ENCODE results near the gene ADI1. TPM values are rescaled to one million over a fixed set of nuclear protein-coding genes. Genes with fewer than 3 reads are reported as not detected.

ADI1 gene
- total and polyA plus RNA-seq, 10 of the 15 experiments (the other 5 are each of a cell fraction or from before 2014, with no cell fraction given) = 4.4 to 78.7 (median 17.2) TPM

DNA sequence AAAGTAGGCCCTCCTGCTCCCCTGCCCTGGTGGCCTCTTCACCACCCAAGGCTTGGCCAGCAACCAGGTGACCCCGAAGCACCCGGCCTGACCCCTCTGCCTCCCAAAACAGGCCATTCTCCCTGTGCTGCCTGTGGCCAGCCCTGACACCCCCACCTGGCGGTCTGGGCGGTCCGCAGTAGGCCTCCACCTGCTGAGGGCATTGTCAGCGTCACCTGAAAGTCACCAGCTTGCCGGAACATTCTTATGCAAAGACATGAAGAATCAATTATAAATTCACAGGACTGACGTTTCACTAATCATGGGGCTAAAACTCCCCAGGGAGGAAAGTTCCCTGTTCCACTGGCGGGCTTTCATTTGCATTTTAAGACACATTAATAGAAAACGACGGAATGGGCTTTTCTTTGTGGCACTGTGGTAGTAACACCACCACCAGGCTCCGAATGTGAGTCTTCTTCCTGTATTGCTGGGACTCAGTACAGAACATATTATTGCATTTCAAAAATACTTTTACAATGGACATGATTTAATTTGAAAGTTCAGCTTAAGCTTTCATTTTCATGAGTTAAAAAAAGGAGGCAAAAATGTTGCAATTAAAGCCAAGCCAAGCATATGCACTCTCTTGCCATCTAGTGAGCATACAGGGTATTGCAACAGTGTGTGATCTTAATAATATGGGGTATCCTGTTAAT is 57.4 kb downstream of the ADI1 start (continued):
- TF ChIP-seq, protein P1, sequence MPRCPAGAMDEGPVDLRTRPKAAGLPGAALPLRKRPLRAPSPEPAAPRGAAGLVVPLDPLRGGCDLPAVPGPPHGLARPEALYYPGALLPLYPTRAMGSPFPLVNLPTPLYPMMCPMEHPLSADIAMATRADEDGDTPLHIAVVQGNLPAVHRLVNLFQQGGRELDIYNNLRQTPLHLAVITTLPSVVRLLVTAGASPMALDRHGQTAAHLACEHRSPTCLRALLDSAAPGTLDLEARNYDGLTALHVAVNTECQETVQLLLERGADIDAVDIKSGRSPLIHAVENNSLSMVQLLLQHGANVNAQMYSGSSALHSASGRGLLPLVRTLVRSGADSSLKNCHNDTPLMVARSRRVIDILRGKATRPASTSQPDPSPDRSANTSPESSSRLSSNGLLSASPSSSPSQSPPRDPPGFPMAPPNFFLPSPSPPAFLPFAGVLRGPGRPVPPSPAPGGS (IDR thresholded peaks at IDR 0.05; ENCODE audit: borderline replicate concordance, insufficient read depth, low read depth, low read length, poor library complexity, severe bottlenecking) = peak; percentile 17
- TF ChIP-seq, protein P2, sequence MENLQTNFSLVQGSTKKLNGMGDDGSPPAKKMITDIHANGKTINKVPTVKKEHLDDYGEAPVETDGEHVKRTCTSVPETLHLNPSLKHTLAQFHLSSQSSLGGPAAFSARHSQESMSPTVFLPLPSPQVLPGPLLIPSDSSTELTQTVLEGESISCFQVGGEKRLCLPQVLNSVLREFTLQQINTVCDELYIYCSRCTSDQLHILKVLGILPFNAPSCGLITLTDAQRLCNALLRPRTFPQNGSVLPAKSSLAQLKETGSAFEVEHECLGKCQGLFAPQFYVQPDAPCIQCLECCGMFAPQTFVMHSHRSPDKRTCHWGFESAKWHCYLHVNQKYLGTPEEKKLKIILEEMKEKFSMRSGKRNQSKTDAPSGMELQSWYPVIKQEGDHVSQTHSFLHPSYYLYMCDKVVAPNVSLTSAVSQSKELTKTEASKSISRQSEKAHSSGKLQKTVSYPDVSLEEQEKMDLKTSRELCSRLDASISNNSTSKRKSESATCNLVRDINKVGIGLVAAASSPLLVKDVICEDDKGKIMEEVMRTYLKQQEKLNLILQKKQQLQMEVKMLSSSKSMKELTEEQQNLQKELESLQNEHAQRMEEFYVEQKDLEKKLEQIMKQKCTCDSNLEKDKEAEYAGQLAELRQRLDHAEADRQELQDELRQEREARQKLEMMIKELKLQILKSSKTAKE (IDR thresholded peaks at IDR 0.05; ENCODE audit: low read depth, poor library complexity, severe bottlenecking) = peak; percentile 78
- TF ChIP-seq NFYB (IDR thresholded peaks at IDR 0.05; ENCODE audit: insufficient read depth, low read depth, low read length) (no peak), NFYA (IDR thresholded peaks at IDR 0.05; ENCODE audit: borderline replicate concordance, low read depth, low read length) (no peak), LARP7 (IDR thresholded peaks at IDR 0.05) (no peak), SMC3 (IDR thresholded peaks at IDR 0.05; ENCODE audit: borderline replicate concordance, low read length) (peak; percentile 82), MEF2B (IDR thresholded peaks at IDR 0.05; ENCODE audit: partially characterized antibody, poor library complexity, severe bottlenecking) (peak; percentile 93), CBX3 (IDR thresholded peaks at IDR 0.05; ENCODE audit: borderline replicate concordance, low read depth) (no peak), ZNF24 (IDR thresholded peaks at IDR 0.05) (peak; percentile 74), TCF12 (IDR thresholded peaks at IDR 0.05; ENCODE audit: low read depth, low read length) (peak; percentile 27; the same call in 1 of the 2 replicates), HCFC1 (IDR thresholded peaks at IDR 0.05; ENCODE audit: low read length) (no peak), MEF2A (IDR thresholded peaks at IDR 0.05; ENCODE audit: insufficient read depth, low read depth, low read length) (no peak), SRF (IDR thresholded peaks at IDR 0.05; ENCODE audit: low read depth in 2 of 2, low read length in 2 of 2) (no peak), TAF1 (IDR thresholded peaks at IDR 0.05; ENCODE audit: borderline replicate concordance, low read depth, low read length) (no peak), ZNF207 (IDR thresholded peaks at IDR 0.05; ENCODE audit: borderline replicate concordance) (no peak), SIX5 (IDR thresholded peaks at IDR 0.05; ENCODE audit: low read depth, low read length, severe bottlenecking) (no peak), TCF7 (IDR thresholded peaks at IDR 0.05; ENCODE audit: borderline replicate concordance) (no peak), NR2F1 (conservative IDR thresholded peaks at IDR 0.05) (peak; percentile 48; the same call in 1 of the 2 replicates), RFX5 (IDR thresholded peaks at IDR 0.05; ENCODE audit: low read depth, low read length) (no peak), IRF4 (IDR thresholded peaks at IDR 0.05; ENCODE audit: low read depth, low read length) (no peak), CHD4 (IDR thresholded peaks at IDR 0.05) (no peak)
- TF ChIP-seq, protein P3, sequence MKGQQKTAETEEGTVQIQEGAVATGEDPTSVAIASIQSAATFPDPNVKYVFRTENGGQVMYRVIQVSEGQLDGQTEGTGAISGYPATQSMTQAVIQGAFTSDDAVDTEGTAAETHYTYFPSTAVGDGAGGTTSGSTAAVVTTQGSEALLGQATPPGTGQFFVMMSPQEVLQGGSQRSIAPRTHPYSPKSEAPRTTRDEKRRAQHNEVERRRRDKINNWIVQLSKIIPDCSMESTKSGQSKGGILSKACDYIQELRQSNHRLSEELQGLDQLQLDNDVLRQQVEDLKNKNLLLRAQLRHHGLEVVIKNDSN (IDR thresholded peaks at IDR 0.05; ENCODE audit: borderline replicate concordance, extremely low read length, insufficient read depth, low read depth, low read length) = no peak
- TF ChIP-seq, protein P4, sequence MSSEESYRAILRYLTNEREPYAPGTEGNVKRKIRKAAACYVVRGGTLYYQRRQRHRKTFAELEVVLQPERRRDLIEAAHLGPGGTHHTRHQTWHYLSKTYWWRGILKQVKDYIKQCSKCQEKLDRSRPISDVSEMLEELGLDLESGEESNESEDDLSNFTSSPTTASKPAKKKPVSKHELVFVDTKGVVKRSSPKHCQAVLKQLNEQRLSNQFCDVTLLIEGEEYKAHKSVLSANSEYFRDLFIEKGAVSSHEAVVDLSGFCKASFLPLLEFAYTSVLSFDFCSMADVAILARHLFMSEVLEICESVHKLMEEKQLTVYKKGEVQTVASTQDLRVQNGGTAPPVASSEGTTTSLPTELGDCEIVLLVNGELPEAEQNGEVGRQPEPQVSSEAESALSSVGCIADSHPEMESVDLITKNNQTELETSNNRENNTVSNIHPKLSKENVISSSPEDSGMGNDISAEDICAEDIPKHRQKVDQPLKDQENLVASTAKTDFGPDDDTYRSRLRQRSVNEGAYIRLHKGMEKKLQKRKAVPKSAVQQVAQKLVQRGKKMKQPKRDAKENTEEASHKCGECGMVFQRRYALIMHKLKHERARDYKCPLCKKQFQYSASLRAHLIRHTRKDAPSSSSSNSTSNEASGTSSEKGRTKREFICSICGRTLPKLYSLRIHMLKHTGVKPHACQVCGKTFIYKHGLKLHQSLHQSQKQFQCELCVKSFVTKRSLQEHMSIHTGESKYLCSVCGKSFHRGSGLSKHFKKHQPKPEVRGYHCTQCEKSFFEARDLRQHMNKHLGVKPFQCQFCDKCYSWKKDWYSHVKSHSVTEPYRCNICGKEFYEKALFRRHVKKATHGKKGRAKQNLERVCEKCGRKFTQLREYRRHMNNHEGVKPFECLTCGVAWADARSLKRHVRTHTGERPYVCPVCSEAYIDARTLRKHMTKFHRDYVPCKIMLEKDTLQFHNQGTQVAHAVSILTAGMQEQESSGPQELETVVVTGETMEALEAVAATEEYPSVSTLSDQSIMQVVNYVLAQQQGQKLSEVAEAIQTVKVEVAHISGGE (CRISPR knock-in tag; IDR thresholded peaks at IDR 0.05) = no peak
